ENCODE results near the gene LAPTM5. TPM values are rescaled to one million over a fixed set of nuclear protein-coding genes. Genes with fewer than 3 reads are reported as not detected.
"Not testable (repeated sequence)": the region's sequence is repeated elsewhere in the genome, so short reads cannot be mapped to it uniquely, and the experiment has no call there.

Gene LAPTM5
- total RNA-seq, 1 donor from 2014 or later: not detected

- H3K27me3 Mint-ChIP-seq (ENCODE audit: insufficient read depth, low read depth): peaks cover 24% of the 10 kb centered on the region
- Histone ChIP-seq H3K27me3 (peaks cover 7% of the 10 kb centered on the region), H3K4me3 (no peak overlapping the region), H4K20me1 (ENCODE audit: low read depth) (no peaks in the 10 kb centered on the region), H3K36me3 (no peaks in the 10 kb centered on the region), H3K79me2 (ENCODE audit: low read depth) (no peaks in the 10 kb centered on the region), H3K9ac (no peak overlapping the region), H3K4me2 (peak overlapping the region; percentile 51), H2AFZ (replicated peaks) (no peak overlapping the region), H3K9me3 (ENCODE audit: low read depth) (no peaks in the 10 kb centered on the region), H3K27ac (peak overlapping the region; percentile 26), H3K4me1 (peaks cover 51% of the 10 kb centered on the region), H3F3A (ENCODE audit: low read depth) (peaks cover 30% of the 10 kb centered on the region)
- peaks cover 39% of the 10 kb centered on the region for H3K4me1 Mint-ChIP-seq
- H3K9me3 Mint-ChIP-seq: peaks cover 2% of the 10 kb centered on the region
- TF ChIP-seq EZH2phosphoT487 (IDR thresholded peaks at IDR 0.05) (no peak), CTCF (IDR thresholded peaks at IDR 0.05) (no peak), EZH2 (IDR thresholded peaks at IDR 0.05) (no peak)
- no peak overlapping the region for H3K4me3 Mint-ChIP-seq
- H3K36me3 Mint-ChIP-seq: no peaks in the 10 kb centered on the region
- H3K27ac Mint-ChIP-seq: no peak overlapping the region
- DNase-seq (ENCODE audit: low spot score): peak; percentile 44
Measured at GRCh38 chr1:30688920-30689794, 68.4 kb downstream of the LAPTM5 start.

- DNase-seq (ENCODE audit: low spot score); H3K36me3 Mint-ChIP-seq: not testable (repeated sequence)
Measured at GRCh38 chr1:30688516-30688915, 69.1 kb downstream of the LAPTM5 start.

GRCh38 chr1:30687886-30688285 is 69.7 kb downstream of the LAPTM5 start:
- Histone ChIP-seq H3K9me3 (ENCODE audit: low read depth) (no peaks in the 10 kb centered on the region), H3K79me2 (ENCODE audit: low read depth) (no peaks in the 10 kb centered on the region), H3K4me2 (no peak overlapping the region), H3K27ac (no peak overlapping the region), H3K4me1 (peaks cover 51% of the 10 kb centered on the region), H3K36me3 (no peaks in the 10 kb centered on the region), H3K4me3 (no peak overlapping the region), H3F3A (ENCODE audit: low read depth) (peaks cover 30% of the 10 kb centered on the region), H3K27me3 (peaks cover 12% of the 10 kb centered on the region), H4K20me1 (ENCODE audit: low read depth) (no peaks in the 10 kb centered on the region), H3K9ac (no peak overlapping the region), H2AFZ (replicated peaks) (no peak overlapping the region)
- no peak for TF ChIP-seq EZH2 (IDR thresholded peaks at IDR 0.05)
- TF ChIP-seq EZH2phosphoT487 (IDR thresholded peaks at IDR 0.05): no peak
- H3K27ac Mint-ChIP-seq: no peak overlapping the region
- H3K36me3 Mint-ChIP-seq: no peaks in the 10 kb centered on the region
- no peak overlapping the region for H3K4me3 Mint-ChIP-seq
- H3K9me3 Mint-ChIP-seq: peaks cover 4% of the 10 kb centered on the region
- H3K4me1 Mint-ChIP-seq: peaks cover 38% of the 10 kb centered on the region
- no peak for DNase-seq (ENCODE audit: low spot score)
- peaks cover 32% of the 10 kb centered on the region for H3K27me3 Mint-ChIP-seq (ENCODE audit: insufficient read depth, low read depth)

More at GRCh38 chr1:30688516-30688915, 69.1 kb downstream of the LAPTM5 start:
- peaks cover 38% of the 10 kb centered on the region for H3K4me1 Mint-ChIP-seq
- Histone ChIP-seq H3K27me3 (peaks cover 12% of the 10 kb centered on the region), H3K4me1 (peaks cover 51% of the 10 kb centered on the region), H3F3A (ENCODE audit: low read depth) (peaks cover 30% of the 10 kb centered on the region)
- not testable (repeated sequence) for H3K79me2 ChIP-seq (ENCODE audit: low read depth); H4K20me1 ChIP-seq (ENCODE audit: low read depth); H3K27ac Mint-ChIP-seq; H3K4me2 ChIP-seq; H3K36me3 ChIP-seq; H3K27ac ChIP-seq; H2AFZ ChIP-seq (replicated peaks); H3K4me3 ChIP-seq; H3K9me3 ChIP-seq (ENCODE audit: low read depth); H3K9ac ChIP-seq; H3K4me3 Mint-ChIP-seq; H3K9me3 Mint-ChIP-seq
- H3K27me3 Mint-ChIP-seq (ENCODE audit: insufficient read depth, low read depth): peaks cover 28% of the 10 kb centered on the region

GRCh38 chr1:30686236-30686935 is 71.2 kb downstream of the LAPTM5 start:
- Histone ChIP-seq H2AFZ (replicated peaks) (no peak overlapping the region), H3K9ac (no peak overlapping the region), H3F3A (ENCODE audit: low read depth) (peaks cover 30% of the 10 kb centered on the region), H3K27me3 (peaks cover 12% of the 10 kb centered on the region), H3K4me1 (peaks cover 41% of the 10 kb centered on the region), H3K79me2 (ENCODE audit: low read depth) (no peaks in the 10 kb centered on the region), H3K36me3 (no peaks in the 10 kb centered on the region), H4K20me1 (ENCODE audit: low read depth) (no peaks in the 10 kb centered on the region), H3K4me3 (no peak overlapping the region), H3K4me2 (peak overlapping the region; percentile 57), H3K9me3 (ENCODE audit: low read depth) (no peaks in the 10 kb centered on the region), H3K27ac (no peak overlapping the region)
- Mint-ChIP-seq H3K4me3 (no peak overlapping the region), H3K27ac (no peak overlapping the region), H3K4me1 (peaks cover 31% of the 10 kb centered on the region), H3K36me3 (no peaks in the 10 kb centered on the region), H3K27me3 (ENCODE audit: insufficient read depth, low read depth) (peaks cover 36% of the 10 kb centered on the region), H3K9me3 (peaks cover 4% of the 10 kb centered on the region)
- TF ChIP-seq CTCF (IDR thresholded peaks at IDR 0.05) (no peak), EZH2phosphoT487 (IDR thresholded peaks at IDR 0.05) (no peak), EZH2 (IDR thresholded peaks at IDR 0.05) (no peak)
- peak; percentile 33 for DNase-seq (ENCODE audit: low spot score)

Measured in neural progenitor cell (in vitro differentiated cells).